Measurements from ENCODE around the gene KCTD10. TPM values are rescaled to one million over a fixed set of nuclear protein-coding genes. Genes with fewer than 3 reads are reported as not detected.

KCTD10 gene
- total RNA-seq, 1 donor from 2014 or later, result 24.0 TPM

DNA sequence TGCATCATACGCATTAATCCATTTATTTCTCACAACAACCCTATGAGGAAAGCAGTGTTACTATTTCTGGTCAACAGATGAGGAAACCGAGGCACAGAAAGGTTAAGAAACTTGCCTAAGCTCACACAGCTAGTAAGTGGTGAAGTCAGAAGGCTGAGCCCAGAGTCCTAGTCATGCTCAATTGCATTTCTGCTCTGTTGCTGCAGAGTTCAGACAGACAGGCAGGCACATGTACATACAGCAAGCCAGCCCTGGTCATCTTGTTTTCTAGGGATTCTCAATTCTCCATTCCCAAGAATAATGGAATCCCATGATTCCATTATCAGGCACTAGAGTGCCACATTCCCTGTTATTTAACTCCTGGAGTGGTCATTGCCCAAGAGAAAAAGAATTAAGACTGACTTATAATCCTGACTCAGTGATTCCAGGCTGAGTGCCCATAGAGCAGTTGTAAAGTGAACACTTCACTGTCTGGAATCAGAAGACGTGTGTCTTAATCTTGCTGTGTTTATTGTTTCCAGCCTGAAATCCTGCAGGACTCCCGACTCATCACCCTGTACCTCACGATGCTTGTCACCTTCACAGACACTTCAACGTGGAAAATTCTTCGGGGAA is 11.1 kb upstream of the KCTD10 start:
- Histone ChIP-seq H3K27ac (ENCODE audit: low read depth, low read length) (no peak overlapping the region), H3K4me3 (ENCODE audit: low read length in 3 of 3) (no peak overlapping the region), H3K36me3 (ENCODE audit: control insufficient read depth in 3 of 3, insufficient read depth in 3 of 3, low read length in 3 of 3) (peaks cover 74 to 98% (median 91%) of the 10 kb centered on the region in 3 donors), H3K9me3 (ENCODE audit: control insufficient read depth in 3 of 3, low read length in 3 of 3) (no peaks in the 10 kb centered on the region), H3K27me3 (ENCODE audit: control insufficient read depth in 3 of 3, insufficient read depth in 3 of 3, low read length in 3 of 3) (no peaks in the 10 kb centered on the region), H3K9ac (ENCODE audit: low read depth in 1 of 3, low read length in 3 of 3) (no peak overlapping the region), H3K4me1 (ENCODE audit: control insufficient read depth in 3 of 3, insufficient read depth in 3 of 3, low read length in 3 of 3) (peaks cover 13 to 19% (median 16%) of the 10 kb centered on the region in 3 donors)

GRCh38 chr12:109487181-109488050 is 10.3 kb upstream of the KCTD10 start:
- no peak overlapping the region for H3K27ac ChIP-seq (ENCODE audit: low read depth, low read length)
- peaks cover 74 to 96% (median 88%) of the 10 kb centered on the region in 3 donors for H3K36me3 ChIP-seq (ENCODE audit: control insufficient read depth in 3 of 3, insufficient read depth in 3 of 3, low read length in 3 of 3)
- H3K27me3 ChIP-seq (ENCODE audit: control insufficient read depth in 3 of 3, insufficient read depth in 3 of 3, low read length in 3 of 3), result no peaks in the 10 kb centered on the region
- peaks cover 13 to 19% (median 16%) of the 10 kb centered on the region in 3 donors for H3K4me1 ChIP-seq (ENCODE audit: control insufficient read depth in 3 of 3, insufficient read depth in 3 of 3, low read length in 3 of 3)
- no peaks in the 10 kb centered on the region for H3K9me3 ChIP-seq (ENCODE audit: control insufficient read depth in 3 of 3, low read length in 3 of 3)
- no peak overlapping the region for H3K4me3 ChIP-seq (ENCODE audit: low read length in 3 of 3)
- no peak overlapping the region for H3K9ac ChIP-seq (ENCODE audit: low read depth in 1 of 3, low read length in 3 of 3)

DNA sequence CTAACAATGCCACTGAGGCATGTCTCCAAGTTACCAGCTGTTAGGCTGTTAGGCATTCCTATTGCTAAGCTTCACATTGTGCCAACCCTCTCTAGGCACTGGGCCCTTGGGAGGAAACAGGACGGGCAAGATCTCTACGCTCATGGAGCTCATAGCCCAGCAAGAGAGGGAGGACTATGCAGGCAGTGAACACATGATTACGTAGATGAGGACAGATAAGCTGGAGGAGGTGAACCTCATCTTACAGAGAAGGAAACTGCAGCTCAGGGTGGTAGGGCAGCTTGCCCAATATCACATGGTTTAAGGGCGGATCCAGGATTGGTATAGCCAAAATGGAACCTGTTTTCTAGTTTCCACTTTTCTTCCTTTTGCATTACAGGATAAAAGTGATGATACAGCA is 8.1 kb upstream of the KCTD10 start:
- H3K4me3 ChIP-seq (ENCODE audit: low read length in 3 of 3), result no peak overlapping the region
- peaks cover 62 to 74% (median 73%) of the 10 kb centered on the region in 3 donors for H3K36me3 ChIP-seq (ENCODE audit: control insufficient read depth in 3 of 3, insufficient read depth in 3 of 3, low read length in 3 of 3)
- peaks cover 10 to 16% (median 13%) of the 10 kb centered on the region in 3 donors for H3K4me1 ChIP-seq (ENCODE audit: control insufficient read depth in 3 of 3, insufficient read depth in 3 of 3, low read length in 3 of 3)
- H3K9me3 ChIP-seq (ENCODE audit: control insufficient read depth in 3 of 3, low read length in 3 of 3), result no peaks in the 10 kb centered on the region
- no peak overlapping the region for H3K27ac ChIP-seq (ENCODE audit: low read depth, low read length)
- H3K9ac ChIP-seq (ENCODE audit: low read depth in 1 of 3, low read length in 3 of 3), result no peak overlapping the region
- no peaks in the 10 kb centered on the region for H3K27me3 ChIP-seq (ENCODE audit: control insufficient read depth in 3 of 3, insufficient read depth in 3 of 3, low read length in 3 of 3)

DNA sequence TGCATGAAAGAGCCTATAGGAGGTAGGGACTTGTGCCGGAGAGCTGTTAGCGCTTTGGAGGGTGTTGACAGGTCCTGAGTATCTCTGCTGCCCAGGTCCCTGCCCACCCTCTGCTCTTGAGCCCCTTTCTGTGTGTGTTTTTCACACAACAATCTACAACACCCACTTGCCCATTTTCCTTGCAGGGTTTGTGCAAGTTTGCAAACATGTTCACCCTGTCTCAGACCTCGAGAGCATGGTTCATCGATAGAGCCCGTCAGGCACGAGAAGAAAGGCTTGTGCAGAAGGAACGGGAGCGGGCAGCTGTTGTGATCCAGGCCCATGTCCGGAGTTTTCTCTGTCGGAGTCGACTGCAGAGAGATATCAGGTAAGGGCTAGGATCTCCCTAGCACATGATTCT is 6.2 kb upstream of the KCTD10 start:
- Histone ChIP-seq H3K27me3 (ENCODE audit: control insufficient read depth in 3 of 3, insufficient read depth in 3 of 3, low read length in 3 of 3) (no peaks in the 10 kb centered on the region), H3K4me3 (ENCODE audit: low read length in 3 of 3) (no peak overlapping the region), H3K36me3 (ENCODE audit: control insufficient read depth in 3 of 3, insufficient read depth in 3 of 3, low read length in 3 of 3) (peaks cover 44 to 56% (median 55%) of the 10 kb centered on the region in 3 donors), H3K4me1 (ENCODE audit: control insufficient read depth in 3 of 3, insufficient read depth in 3 of 3, low read length in 3 of 3) (peaks cover 4 to 16% (median 12%) of the 10 kb centered on the region in 3 donors), H3K27ac (ENCODE audit: low read depth, low read length) (no peak overlapping the region), H3K9me3 (ENCODE audit: control insufficient read depth in 3 of 3, low read length in 3 of 3) (no peaks in the 10 kb centered on the region), H3K9ac (ENCODE audit: low read depth in 1 of 3, low read length in 3 of 3) (no peak overlapping the region)

- peaks cover 4 to 20% (median 16%) of the 10 kb centered on the region in 3 donors for H3K4me1 ChIP-seq (ENCODE audit: control insufficient read depth in 3 of 3, insufficient read depth in 3 of 3, low read length in 3 of 3)
- no peak overlapping the region for H3K9ac ChIP-seq (ENCODE audit: low read depth in 1 of 3, low read length in 3 of 3)
- H3K4me3 ChIP-seq (ENCODE audit: low read length in 3 of 3), result no peak overlapping the region
- no peaks in the 10 kb centered on the region for H3K27me3 ChIP-seq (ENCODE audit: control insufficient read depth in 3 of 3, insufficient read depth in 3 of 3, low read length in 3 of 3)
- peaks cover 39 to 51% (median 51%) of the 10 kb centered on the region in 3 donors for H3K36me3 ChIP-seq (ENCODE audit: control insufficient read depth in 3 of 3, insufficient read depth in 3 of 3, low read length in 3 of 3)
- no peak overlapping the region for H3K27ac ChIP-seq (ENCODE audit: low read depth, low read length)
- no peaks in the 10 kb centered on the region for H3K9me3 ChIP-seq (ENCODE audit: control insufficient read depth in 3 of 3, low read length in 3 of 3)
Measured at GRCh38 chr12:109482894-109483293, 5.8 kb upstream of the KCTD10 start.

DNA sequence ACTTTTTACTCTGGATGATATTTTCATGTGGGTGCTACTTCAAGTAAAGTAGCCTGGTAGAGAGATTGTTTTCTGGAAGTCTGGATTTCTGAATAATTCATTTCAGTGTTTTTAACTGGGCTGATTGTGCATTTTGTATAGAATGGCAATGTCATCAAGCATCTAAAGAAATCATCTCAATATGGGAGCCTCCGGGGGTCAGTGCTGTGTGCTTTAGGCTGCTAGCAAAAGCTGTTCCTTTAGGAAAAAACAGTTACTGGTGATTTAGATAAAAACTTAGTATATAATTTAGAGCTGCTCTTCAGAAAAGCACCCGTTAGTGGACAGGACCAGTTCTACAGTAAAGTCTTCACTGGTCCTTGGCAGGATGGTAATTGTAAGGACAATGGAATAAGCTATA is 5.4 kb upstream of the KCTD10 start:
- H3K27me3 ChIP-seq (ENCODE audit: control insufficient read depth in 3 of 3, insufficient read depth in 3 of 3, low read length in 3 of 3), result no peaks in the 10 kb centered on the region
- peaks cover 4 to 23% (median 16%) of the 10 kb centered on the region in 3 donors for H3K4me1 ChIP-seq (ENCODE audit: control insufficient read depth in 3 of 3, insufficient read depth in 3 of 3, low read length in 3 of 3)
- no peak overlapping the region for H3K4me3 ChIP-seq (ENCODE audit: low read length in 3 of 3)
- H3K9ac ChIP-seq (ENCODE audit: low read depth in 1 of 3, low read length in 3 of 3), result no peak overlapping the region
- no peaks in the 10 kb centered on the region for H3K9me3 ChIP-seq (ENCODE audit: control insufficient read depth in 3 of 3, low read length in 3 of 3)
- no peak overlapping the region for H3K27ac ChIP-seq (ENCODE audit: low read depth, low read length)
- H3K36me3 ChIP-seq (ENCODE audit: control insufficient read depth in 3 of 3, insufficient read depth in 3 of 3, low read length in 3 of 3), result peaks cover 35 to 47% (median 47%) of the 10 kb centered on the region in 3 donors

- H3K4me1 ChIP-seq (ENCODE audit: control insufficient read depth in 3 of 3, insufficient read depth in 3 of 3, low read length in 3 of 3), result peaks cover 4 to 23% (median 16%) of the 10 kb centered on the region in 3 donors
- no peaks in the 10 kb centered on the region for H3K9me3 ChIP-seq (ENCODE audit: control insufficient read depth in 3 of 3, low read length in 3 of 3)
- no peak overlapping the region for H3K27ac ChIP-seq (ENCODE audit: low read depth, low read length)
- no peaks in the 10 kb centered on the region for H3K27me3 ChIP-seq (ENCODE audit: control insufficient read depth in 3 of 3, insufficient read depth in 3 of 3, low read length in 3 of 3)
- peaks cover 29 to 41% (median 41%) of the 10 kb centered on the region in 3 donors for H3K36me3 ChIP-seq (ENCODE audit: control insufficient read depth in 3 of 3, insufficient read depth in 3 of 3, low read length in 3 of 3)
- no peak overlapping the region for H3K9ac ChIP-seq (ENCODE audit: low read depth in 1 of 3, low read length in 3 of 3)
- H3K4me3 ChIP-seq (ENCODE audit: low read length in 3 of 3), result no peak overlapping the region
Measured at GRCh38 chr12:109481863-109482262, 4.8 kb upstream of the KCTD10 start.

DNA sequence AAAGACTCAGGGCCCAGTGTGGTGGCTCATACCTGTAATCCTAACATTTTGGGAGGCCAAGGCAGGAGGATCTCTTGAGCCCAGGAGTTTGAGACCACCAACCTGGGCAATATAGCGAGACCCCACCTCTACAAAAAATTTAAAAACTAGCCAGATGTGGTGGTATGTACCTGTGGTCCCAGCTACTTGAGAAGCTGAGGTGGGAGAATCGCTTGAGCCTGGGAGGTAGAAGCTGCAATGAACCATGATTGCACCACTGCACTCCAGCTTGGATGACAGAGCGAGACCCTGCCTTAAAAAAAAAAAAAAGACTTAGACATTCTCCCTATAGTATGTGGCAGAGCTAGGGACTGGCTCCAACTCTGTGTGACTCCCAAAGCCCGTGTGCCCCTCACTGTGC is 3.3 kb upstream of the KCTD10 start:
- Histone ChIP-seq H3K36me3 (ENCODE audit: control insufficient read depth in 3 of 3, insufficient read depth in 3 of 3, low read length in 3 of 3) (peaks cover 23 to 26% (median 26%) of the 10 kb centered on the region in 3 donors), H3K9ac (ENCODE audit: low read depth in 1 of 3, low read length in 3 of 3) (no peak overlapping the region), H3K27ac (ENCODE audit: low read depth, low read length) (no peak overlapping the region), H3K9me3 (ENCODE audit: control insufficient read depth in 3 of 3, low read length in 3 of 3) (no peaks in the 10 kb centered on the region), H3K4me1 (ENCODE audit: control insufficient read depth in 3 of 3, insufficient read depth in 3 of 3, low read length in 3 of 3) (peaks cover 18 to 36% (median 28%) of the 10 kb centered on the region in 3 donors), H3K4me3 (ENCODE audit: low read length in 3 of 3) (no peak overlapping the region), H3K27me3 (ENCODE audit: control insufficient read depth in 3 of 3, insufficient read depth in 3 of 3, low read length in 3 of 3) (no peaks in the 10 kb centered on the region)

- H3K27ac ChIP-seq (ENCODE audit: low read depth, low read length), result no peak overlapping the region
- H3K27me3 ChIP-seq (ENCODE audit: control insufficient read depth in 3 of 3, insufficient read depth in 3 of 3, low read length in 3 of 3), result no peaks in the 10 kb centered on the region
- no peak overlapping the region for H3K9ac ChIP-seq (ENCODE audit: low read depth in 1 of 3, low read length in 3 of 3)
- no peak overlapping the region for H3K4me3 ChIP-seq (ENCODE audit: low read length in 3 of 3)
- peaks cover 19 to 36% (median 28%) of the 10 kb centered on the region in 3 donors for H3K4me1 ChIP-seq (ENCODE audit: control insufficient read depth in 3 of 3, insufficient read depth in 3 of 3, low read length in 3 of 3)
- peaks cover 17 to 20% (median 20%) of the 10 kb centered on the region in 3 donors for H3K36me3 ChIP-seq (ENCODE audit: control insufficient read depth in 3 of 3, insufficient read depth in 3 of 3, low read length in 3 of 3)
- H3K9me3 ChIP-seq (ENCODE audit: control insufficient read depth in 3 of 3, low read length in 3 of 3), result no peaks in the 10 kb centered on the region
Measured at GRCh38 chr12:109479761-109480160, 2.7 kb upstream of the KCTD10 start.

GRCh38 chr12:109477963-109478315 is 839 bp upstream of the KCTD10 start:
- H3K36me3 ChIP-seq (ENCODE audit: control insufficient read depth in 3 of 3, insufficient read depth in 3 of 3, low read length in 3 of 3), result peaks cover 0 to 3% (median 2%) of the 10 kb centered on the region in 3 donors
- H3K9me3 ChIP-seq (ENCODE audit: control insufficient read depth in 3 of 3, low read length in 3 of 3), result no peaks in the 10 kb centered on the region
- no peaks in the 10 kb centered on the region for H3K27me3 ChIP-seq (ENCODE audit: control insufficient read depth in 3 of 3, insufficient read depth in 3 of 3, low read length in 3 of 3)
- peak overlapping the region; percentile 96 for H3K27ac ChIP-seq (ENCODE audit: low read depth, low read length)
- peak overlapping the region; percentile 95 to 99 (median 98) for H3K9ac ChIP-seq (ENCODE audit: low read depth in 1 of 3, low read length in 3 of 3)
- H3K4me1 ChIP-seq (ENCODE audit: control insufficient read depth in 3 of 3, insufficient read depth in 3 of 3, low read length in 3 of 3), result peaks cover 22 to 42% (median 28%) of the 10 kb centered on the region in 3 donors
- peak overlapping the region; percentile 93 to 98 (median 96) for H3K4me3 ChIP-seq (ENCODE audit: low read length in 3 of 3)
